ENCODE measurements around the gene TNS3.

GRCh38 chr7:47420122-47420780 lies 161.7 kb downstream of the TNS3 start:
- TF ChIP-seq CTCF (IDR thresholded peaks at IDR 0.05; ENCODE audit: insufficient read depth, low read depth, low read length) (no peak), EZH2 (IDR thresholded peaks at IDR 0.05; ENCODE audit: insufficient read depth, low read length) (no peak)
